Measurements from ENCODE around the gene DGKD.

The DGKD gene

GRCh38 chr2:233412405-233412804 lies 58.1 kb downstream of the DGKD start:
- DNase-seq (ENCODE audit: low spot score): no peak

DNA sequence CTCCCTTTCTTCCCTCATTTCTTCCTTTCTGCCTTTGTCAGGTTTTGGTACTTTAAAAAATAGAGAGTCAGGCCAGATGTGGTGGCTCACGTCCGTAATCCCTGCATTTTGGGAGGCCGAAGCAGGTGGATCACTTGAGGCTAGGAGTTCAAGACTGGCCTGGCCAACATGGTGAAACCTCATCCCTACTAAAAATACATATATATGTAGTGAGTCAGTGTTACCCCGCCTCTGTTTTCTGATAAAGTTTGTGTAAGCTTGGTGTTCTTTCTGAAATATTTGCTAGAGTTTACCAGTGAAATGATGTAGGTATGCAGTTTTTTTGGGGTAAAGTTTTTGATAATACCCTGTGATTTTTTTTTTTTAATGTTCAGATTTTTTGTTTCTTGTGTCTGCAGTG lies 58.8 kb downstream of the DGKD start:
- DNase-seq (ENCODE audit: low spot score): no peak

DNA sequence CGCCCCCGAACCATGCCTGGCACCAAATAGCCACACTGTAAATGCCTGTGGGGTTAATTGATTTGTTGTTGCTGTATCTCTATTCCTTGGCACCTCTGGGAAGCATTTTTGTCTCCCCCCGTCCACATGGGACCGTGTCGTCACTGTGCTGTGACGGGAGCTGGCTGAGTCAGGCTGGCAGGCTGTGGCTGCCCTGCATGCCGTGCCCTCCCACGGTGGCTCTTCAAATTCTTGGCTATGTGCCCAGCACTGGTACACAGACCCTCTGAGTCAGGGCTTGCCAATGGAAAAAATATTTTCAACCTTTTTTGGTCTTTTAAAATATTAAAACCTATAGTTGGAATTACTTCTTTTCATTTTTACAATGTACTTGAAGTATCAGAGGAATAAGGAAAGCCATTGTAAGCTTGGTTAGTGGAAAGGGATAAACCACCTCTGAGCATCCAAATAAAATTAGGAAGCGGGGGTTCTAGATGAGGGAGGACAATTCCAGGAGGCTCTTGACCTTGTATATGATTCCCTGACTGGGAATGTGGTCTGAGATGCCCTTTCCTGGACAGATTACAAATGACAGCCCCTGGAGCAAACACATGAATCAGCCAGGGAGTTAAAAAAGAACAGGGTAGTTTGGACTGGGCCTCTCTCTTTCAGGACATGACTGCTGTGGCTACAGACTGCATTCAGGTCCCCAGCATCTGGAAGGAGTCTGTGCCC lies 59.4 kb downstream of the DGKD start:
- peak; percentile 38 for DNase-seq (ENCODE audit: low spot score)

DNA sequence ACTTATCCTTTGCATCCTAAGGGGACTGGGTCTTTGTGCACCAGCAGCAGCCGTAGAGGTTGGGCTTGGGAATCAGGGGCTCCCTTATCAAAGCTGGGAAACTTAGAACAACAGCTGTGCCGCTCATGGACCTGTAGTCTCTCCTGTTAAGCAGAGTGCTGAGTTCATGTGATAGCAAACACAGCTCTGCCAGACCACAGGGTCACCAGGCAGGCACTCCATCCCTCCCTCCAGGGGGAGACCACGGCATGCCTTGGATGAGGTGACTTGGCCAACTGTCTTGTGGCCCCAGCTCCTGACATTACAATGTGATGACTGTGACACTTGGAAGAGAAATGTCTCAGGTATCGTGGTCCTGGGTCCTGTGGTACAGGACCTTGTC lies 60.0 kb downstream of the DGKD start:
- no peak for DNase-seq (ENCODE audit: low spot score)

GRCh38 chr2:233414777-233415570 lies 60.7 kb downstream of the DGKD start:
- DNase-seq (ENCODE audit: low spot score): no peak

GRCh38 chr2:233416199-233416598 lies 61.9 kb downstream of the DGKD start:
- no peak for DNase-seq (ENCODE audit: low spot score)

GRCh38 chr2:233416706-233417105 lies 62.4 kb downstream of the DGKD start:
- DNase-seq (ENCODE audit: low spot score): no peak

GRCh38 chr2:233417282-233417681 lies 63.0 kb downstream of the DGKD start:
- DNase-seq (ENCODE audit: low spot score): no peak

DNA sequence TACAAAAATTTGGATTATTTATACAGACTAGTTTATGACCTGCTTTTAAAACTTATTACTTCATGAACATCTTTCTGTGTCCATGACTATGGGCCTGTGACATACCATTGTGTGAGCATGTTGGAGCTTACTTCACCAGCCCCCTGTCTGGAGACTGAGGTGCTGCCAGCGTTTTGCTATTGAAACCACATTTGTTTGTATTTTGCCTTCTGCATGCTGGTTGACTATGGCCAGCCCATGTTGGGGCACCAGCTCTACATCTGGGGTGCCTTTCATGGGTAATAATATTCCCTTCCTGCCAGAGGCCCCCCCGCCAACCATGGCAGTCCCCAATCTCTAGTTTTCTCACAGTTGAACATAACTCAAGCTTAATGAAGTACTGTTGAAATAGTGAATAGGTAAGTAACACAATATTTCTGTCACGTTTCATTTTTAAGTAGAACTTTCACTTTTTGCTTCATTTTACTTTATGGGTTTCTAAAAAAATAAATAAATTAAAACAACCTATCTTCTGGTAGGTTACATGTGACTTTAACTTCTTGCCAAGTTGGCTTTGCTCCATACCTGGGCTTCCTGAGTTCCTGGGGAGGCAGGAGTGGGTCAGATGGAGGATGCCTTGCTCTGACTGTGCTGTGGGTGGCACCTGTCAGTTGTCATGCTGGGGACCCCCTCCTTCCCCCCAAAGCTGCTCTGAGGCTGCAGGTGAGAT lies 63.9 kb downstream of the DGKD start:
- DNase-seq (ENCODE audit: low spot score): no peak

- DNase-seq (ENCODE audit: low spot score): no peak
Observed at GRCh38 chr2:233418761-233419546, 64.7 kb downstream of the DGKD start.

DNA sequence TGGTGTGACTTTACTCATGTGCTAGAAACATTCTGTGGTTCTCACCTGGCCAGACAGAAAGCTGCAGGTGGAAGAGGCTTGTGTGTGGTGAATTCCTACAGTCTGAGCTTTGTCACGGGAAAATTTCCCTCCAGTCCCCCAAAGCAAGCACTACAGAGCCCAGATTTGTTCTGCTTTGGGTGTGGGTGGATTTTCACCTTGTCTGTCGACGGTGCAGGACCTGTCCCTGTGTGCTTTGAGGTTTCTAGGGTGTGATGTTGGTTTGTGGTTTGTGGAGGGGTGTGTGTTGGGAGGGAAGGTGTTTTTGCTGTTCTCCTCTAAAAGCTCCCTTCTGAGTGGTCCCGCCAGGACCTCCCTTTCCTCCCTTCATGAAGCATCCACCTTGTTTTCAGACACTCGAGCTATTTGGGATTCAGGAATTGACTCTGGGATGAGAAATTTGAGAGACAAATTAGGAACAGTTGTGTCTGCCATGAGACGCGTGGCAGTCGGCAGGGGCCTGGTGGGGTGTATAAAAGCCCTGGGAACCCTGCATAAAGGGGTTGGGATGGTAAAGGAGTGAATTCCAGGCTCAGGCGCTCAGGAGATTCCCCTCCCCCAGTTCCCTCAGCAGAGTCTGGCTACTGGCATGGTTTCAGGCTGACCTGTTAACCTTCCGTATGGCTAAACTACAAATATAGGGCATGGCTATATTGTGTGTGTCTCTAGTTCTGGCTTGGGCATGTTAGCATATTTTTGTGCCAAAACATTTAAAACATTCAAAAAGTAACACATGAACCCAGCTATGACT lies 65.5 kb downstream of the DGKD start:
- DNase-seq (ENCODE audit: low spot score): no peak

DNA sequence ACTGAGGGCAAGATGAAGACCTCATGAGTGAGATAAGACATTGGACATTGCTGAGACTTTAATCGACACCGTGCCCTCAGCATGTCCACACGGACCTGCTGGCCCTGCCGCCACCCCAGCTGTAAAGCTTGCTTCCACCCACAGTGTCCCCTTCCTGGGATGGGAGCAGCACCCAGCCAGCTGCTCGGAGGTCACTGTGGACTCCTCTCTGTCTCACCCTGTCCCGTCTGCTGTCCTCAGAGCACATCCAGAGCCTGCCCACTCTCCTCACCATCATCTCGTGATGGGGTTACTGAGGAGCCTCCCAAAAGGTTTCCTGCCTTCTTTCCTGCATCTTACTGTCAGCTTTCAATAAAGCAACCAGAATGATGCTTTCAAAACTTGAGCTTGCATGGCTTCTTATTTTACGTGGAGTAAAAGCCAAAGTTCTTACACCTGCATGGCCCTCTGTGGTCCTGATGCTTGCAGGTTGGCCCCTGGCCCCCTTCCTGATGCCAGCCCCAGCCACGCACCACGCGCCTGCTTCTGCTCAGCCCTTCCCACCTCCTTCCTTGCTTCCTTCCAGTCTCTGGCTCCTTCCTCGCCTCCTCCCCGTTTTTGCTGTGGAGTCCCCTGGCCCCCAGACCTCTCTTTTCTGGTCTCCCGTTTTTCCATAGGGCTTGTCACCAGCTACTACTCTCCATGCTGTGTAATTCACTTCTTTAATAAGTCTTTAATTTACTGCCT lies 67.0 kb downstream of the DGKD start:
- DNase-seq (ENCODE audit: low spot score): no peak

DNA sequence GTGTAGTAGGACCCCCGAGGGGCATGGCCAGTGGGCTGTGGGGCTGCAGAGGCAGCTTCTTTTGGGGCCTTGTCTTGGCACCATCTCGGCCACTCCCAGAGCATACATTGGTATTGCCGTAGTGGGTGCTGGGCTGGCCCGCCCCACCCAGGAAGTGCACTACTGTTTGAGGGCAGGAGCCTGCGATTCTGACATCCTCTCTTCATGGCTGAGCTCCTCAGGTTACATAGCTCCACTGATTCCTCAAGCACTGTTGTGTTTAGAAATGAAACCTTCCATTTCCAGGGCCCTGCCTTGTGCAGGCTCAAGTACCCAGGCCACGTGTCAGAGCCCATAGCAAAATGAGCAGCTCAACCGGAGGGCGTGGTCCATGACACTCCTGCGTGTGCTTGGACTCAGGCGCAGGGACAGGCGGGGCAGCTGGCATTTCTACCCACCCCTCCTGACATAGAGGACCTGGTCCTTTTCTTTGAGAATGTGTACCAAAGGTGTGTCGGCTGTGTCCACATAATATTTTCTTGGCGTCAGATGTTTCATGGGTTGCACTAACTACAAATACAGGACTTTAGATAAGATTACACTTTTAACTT lies 67.9 kb downstream of the DGKD start:
- DNase-seq (ENCODE audit: low spot score): no peak

GRCh38 chr2:233422649-233423551 lies 68.6 kb downstream of the DGKD start:
- DNase-seq (ENCODE audit: low spot score): no peak

DNA sequence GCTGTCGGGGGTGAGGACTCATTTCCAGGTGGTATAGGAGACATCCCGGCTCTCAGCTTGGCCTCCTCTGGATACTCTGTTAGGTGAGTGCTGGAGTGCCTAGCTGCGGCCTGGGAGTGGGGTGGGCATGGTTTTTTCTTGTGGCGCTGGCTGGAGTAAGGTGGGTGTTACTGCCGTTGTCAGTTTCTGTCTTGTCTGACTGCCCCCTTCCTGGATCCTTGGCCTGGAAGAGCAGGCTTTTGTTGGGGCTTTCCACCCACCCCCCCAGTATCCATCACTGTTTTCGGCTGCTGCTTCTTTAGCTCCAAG lies 69.2 kb downstream of the DGKD start:
- DNase-seq (ENCODE audit: low spot score): no peak

DNA sequence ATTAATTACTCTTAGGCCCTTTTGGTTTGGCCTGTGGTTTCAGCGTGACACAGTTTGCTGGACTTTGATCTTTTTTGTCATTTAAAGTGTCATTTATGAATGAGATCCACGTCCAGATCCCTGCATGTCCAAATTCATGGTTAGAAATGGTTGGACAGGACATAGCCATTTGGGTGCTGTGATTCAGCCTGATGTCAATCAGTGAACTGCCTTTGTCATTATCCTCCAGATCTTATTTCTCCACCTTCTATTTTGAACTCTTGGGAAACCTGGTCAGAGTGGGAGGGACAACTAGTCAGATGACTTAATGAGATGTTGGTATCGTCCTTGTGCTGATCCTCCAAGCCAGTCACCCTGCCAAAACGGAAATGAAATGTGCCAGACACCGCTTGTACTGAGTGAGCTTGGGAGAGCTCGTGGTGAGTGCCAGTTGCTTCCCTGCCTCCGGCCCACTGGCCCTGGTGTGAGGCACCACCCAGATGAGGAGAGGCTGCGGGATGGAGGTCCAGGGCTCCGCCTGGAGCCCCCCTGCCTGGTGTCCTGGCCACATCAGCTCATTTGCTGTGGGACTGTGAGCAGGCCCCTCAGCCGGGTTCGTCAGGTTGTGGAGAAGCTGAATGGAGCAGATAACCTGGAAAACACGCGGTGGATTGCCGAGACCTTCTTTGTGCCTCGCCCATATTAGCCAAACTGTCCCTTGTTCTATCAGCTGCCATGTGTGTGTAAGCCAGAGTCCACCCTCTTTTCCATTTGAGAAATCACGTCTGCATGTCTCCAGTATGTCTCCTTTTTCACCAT lies 70.1 kb downstream of the DGKD start:
- no peak for DNase-seq (ENCODE audit: low spot score)

- peak; percentile 96 for DNase-seq (ENCODE audit: low spot score)
Observed at GRCh38 chr2:233426619-233427342, 72.5 kb downstream of the DGKD start.

GRCh38 chr2:233428008-233428407 lies 73.7 kb downstream of the DGKD start:
- no peak for DNase-seq (ENCODE audit: low spot score)
